HG02981 (cell line): Measurements from ENCODE around the gene CACFD1.

Experiments used
- ATAC-seq: cut with Tn5 transposase; IDR thresholded peaks from one replicate; pipeline ENCODE4 v1.9.1; 2021; ENCODE audit warnings: mild to moderate bottlenecking, moderate library complexity; ENCODE audit not compliant: unreplicated experiment

Gene CACFD1

GRCh38 chr9:133459476-133460404 lies at the start of gene CACFD1:
Gene CACFD1, plus strand, starts transcription at chr9:133459978. Its CDS starts 89 bp downstream, at chr9:133460067.
- peak; percentile 68 for ATAC-seq

- no peak for ATAC-seq
Observed at GRCh38 chr9:133415170-133415569, 44.6 kb upstream of the CACFD1 start.

- ATAC-seq, result peak; percentile 68
Observed at GRCh38 chr9:133417541-133418461, 42.0 kb upstream of the CACFD1 start, which contains the start of gene REXO4. Gene REXO4, minus strand, starts transcription at chr9:133418010. Its CDS starts 166 bp downstream, at chr9:133417844.

- ATAC-seq, result no peak
Observed at GRCh38 chr9:133419005-133419404, 40.8 kb upstream of the CACFD1 start.

- peak; percentile 36 for ATAC-seq
Observed at GRCh38 chr9:133420392-133420827, 39.4 kb upstream of the CACFD1 start.

- no peak for ATAC-seq
Observed at GRCh38 chr9:133421615-133422542, 37.9 kb upstream of the CACFD1 start, which contains the start of gene ADAMTS13. Gene ADAMTS13, plus strand, starts transcription at chr9:133422367. Its CDS starts 77 bp downstream, at chr9:133422444.

- no peak for ATAC-seq
Observed at GRCh38 chr9:133423216-133423615, 36.6 kb upstream of the CACFD1 start.

GRCh38 chr9:133424187-133424586 lies 35.6 kb upstream of the CACFD1 start:
- no peak for ATAC-seq

GRCh38 chr9:133425049-133425632 lies 34.6 kb upstream of the CACFD1 start:
- no peak for ATAC-seq

GRCh38 chr9:133426011-133426410 lies 33.8 kb upstream of the CACFD1 start:
- no peak for ATAC-seq

GRCh38 chr9:133427658-133428348 lies 32.0 kb upstream of the CACFD1 start:
- ATAC-seq, result no peak

- ATAC-seq, result no peak
Observed at GRCh38 chr9:133428617-133429101, 31.1 kb upstream of the CACFD1 start.

GRCh38 chr9:133429214-133429613 lies 30.6 kb upstream of the CACFD1 start:
- ATAC-seq, result no peak

GRCh38 chr9:133429641-133430161 lies 30.1 kb upstream of the CACFD1 start:
- no peak for ATAC-seq

- no peak for ATAC-seq
Observed at GRCh38 chr9:133430244-133430643, 29.5 kb upstream of the CACFD1 start.

- no peak for ATAC-seq
Observed at GRCh38 chr9:133433351-133433843, 26.4 kb upstream of the CACFD1 start.

- ATAC-seq, result no peak
Observed at GRCh38 chr9:133436681-133437080, 23.1 kb upstream of the CACFD1 start.

- no peak for ATAC-seq
Observed at GRCh38 chr9:133437753-133438531, 21.8 kb upstream of the CACFD1 start.
